ENCODE measurements around the gene ELL2. TPM values are rescaled to one million over a fixed set of nuclear protein-coding genes. Genes with fewer than 3 reads are reported as not detected.

Gene ELL2
- total and polyA plus RNA-seq, 2 of the 13 experiments (the other 11 are each of a cell fraction or from before 2014, with no cell fraction given), result 78.9 to 97.1 TPM

DNA sequence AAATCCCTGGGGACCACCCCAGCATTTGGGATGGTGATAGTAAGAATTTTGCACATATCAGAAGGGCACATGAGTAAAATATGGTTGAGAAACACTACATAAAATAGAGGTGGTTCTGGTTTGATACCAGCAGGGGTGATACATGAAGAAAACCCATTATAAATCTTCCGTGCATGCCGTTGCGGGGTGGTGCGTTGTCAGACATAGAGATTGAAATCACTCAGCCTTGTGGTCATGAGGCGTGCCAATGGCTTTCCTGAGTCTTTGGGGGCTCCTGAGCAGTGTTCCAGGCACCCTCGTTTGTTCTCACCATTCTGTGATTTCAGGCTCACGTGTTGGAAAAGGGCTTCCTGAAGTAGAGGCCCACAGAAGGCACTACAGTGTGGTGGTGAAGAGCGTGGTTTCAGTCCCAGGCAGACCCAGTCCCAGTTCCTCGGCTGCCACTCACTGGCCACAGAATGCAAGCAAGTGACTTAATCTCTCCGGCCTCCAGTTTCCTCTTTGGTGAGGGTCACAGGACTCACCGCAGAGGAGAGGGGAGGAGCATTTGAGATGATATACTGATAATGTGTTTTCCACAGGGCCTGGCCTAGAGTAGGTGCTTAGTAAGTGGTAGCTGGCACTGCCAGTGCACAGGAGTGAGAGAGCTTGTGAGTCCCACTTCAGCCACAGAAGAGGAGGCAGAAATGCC is 118.7 kb downstream of the ELL2 start (continued):
- TF ChIP-seq, protein P1, sequence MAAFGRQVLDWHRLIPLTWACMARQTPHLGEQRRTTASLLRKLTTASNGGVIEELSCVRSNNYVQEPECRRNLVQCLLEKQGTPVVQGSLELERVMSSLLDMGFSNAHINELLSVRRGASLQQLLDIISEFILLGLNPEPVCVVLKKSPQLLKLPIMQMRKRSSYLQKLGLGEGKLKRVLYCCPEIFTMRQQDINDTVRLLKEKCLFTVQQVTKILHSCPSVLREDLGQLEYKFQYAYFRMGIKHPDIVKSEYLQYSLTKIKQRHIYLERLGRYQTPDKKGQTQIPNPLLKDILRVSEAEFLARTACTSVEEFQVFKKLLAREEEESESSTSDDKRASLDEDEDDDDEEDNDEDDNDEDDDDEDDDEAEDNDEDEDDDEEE (CRISPR knock-in tag; IDR thresholded peaks at IDR 0.05), result no peak
- no peak for TF ChIP-seq SRSF4 (IDR thresholded peaks at IDR 0.05; ENCODE audit: low read depth, low read length, poor library complexity, severe bottlenecking)
- TF ChIP-seq ZNF646 (CRISPR knock-in tag; IDR thresholded peaks at IDR 0.05), result no peak
- TF ChIP-seq CBX5 (CRISPR knock-in tag; IDR thresholded peaks at IDR 0.05; ENCODE audit: borderline replicate concordance), result no peak
- no peak for TF ChIP-seq FOXA1 (IDR thresholded peaks at IDR 0.05)
- 0 out of 2 replicates have a peak, but pooled peaks have one; percentile 20 for TF ChIP-seq FOXA1 (CRISPR knock-in tag; IDR thresholded peaks at IDR 0.05)
- no peak for TF ChIP-seq PRDM10 (CRISPR knock-in tag; IDR thresholded peaks at IDR 0.05; ENCODE audit: low read depth)
- peak; percentile 44; the same call in 1 of the 2 replicates for TF ChIP-seq BORCS8-MEF2B (CRISPR knock-in tag; IDR thresholded peaks at IDR 0.05)
- no peak for TF ChIP-seq SOX6 (IDR thresholded peaks at IDR 0.05)
- peak; percentile 25; the same call in 1 of the 2 replicates for TF ChIP-seq SOX6 (CRISPR knock-in tag; IDR thresholded peaks at IDR 0.05)
- TF ChIP-seq BRCA1 (CRISPR knock-in tag; IDR thresholded peaks at IDR 0.05), result no peak
- TF ChIP-seq FOXC1 (CRISPR knock-in tag; IDR thresholded peaks at IDR 0.05; ENCODE audit: borderline replicate concordance), result no peak
- TF ChIP-seq STAG1 (CRISPR knock-in tag; IDR thresholded peaks at IDR 0.05), result peak; percentile 95
- TF ChIP-seq POLR2AphosphoS5 (IDR thresholded peaks at IDR 0.05; ENCODE audit: low read depth, low read length), result no peak

Measured in HepG2 (cell line).